ENCODE results near the gene PRRC2B. TPM values are rescaled to one million over a fixed set of nuclear protein-coding genes. Genes with fewer than 3 reads are reported as not detected.
"Not testable (repeated sequence)": the region's sequence is repeated elsewhere in the genome, so short reads cannot be mapped to it uniquely, and the experiment has no call there.

Gene PRRC2B
- total RNA-seq, 1 donor from 2014 or later: 112 TPM

GRCh38 chr9:131447148-131447547 lies 53.3 kb downstream of the PRRC2B start:
- H3K4me3 ChIP-seq (ENCODE audit: low read depth, low read length): no peak overlapping the region
- no peak for TF ChIP-seq CTCF (conservative IDR thresholded peaks at IDR 0.05; ENCODE audit: low read depth, low read length)
- DNase-seq (ENCODE audit: low read depth): no peak

- DNase-seq (ENCODE audit: low read depth): no peak
- no peak for TF ChIP-seq CTCF (conservative IDR thresholded peaks at IDR 0.05; ENCODE audit: low read depth, low read length)
- no peak overlapping the region for H3K4me3 ChIP-seq (ENCODE audit: low read depth, low read length)
Observed at GRCh38 chr9:131447600-131447999, 53.7 kb downstream of the PRRC2B start.

- H3K4me3 ChIP-seq (ENCODE audit: low read depth, low read length): no peak overlapping the region
- DNase-seq (ENCODE audit: low read depth): no peak
- TF ChIP-seq CTCF (conservative IDR thresholded peaks at IDR 0.05; ENCODE audit: low read depth, low read length): no peak
Observed at GRCh38 chr9:131448818-131449217, 54.9 kb downstream of the PRRC2B start.

- no peak for DNase-seq (ENCODE audit: low read depth)
- no peak for TF ChIP-seq CTCF (conservative IDR thresholded peaks at IDR 0.05; ENCODE audit: low read depth, low read length)
- no peak overlapping the region for H3K4me3 ChIP-seq (ENCODE audit: low read depth, low read length)
Observed at GRCh38 chr9:131449276-131449675, 55.4 kb downstream of the PRRC2B start.

- H3K4me3 ChIP-seq (ENCODE audit: low read depth, low read length): no peak overlapping the region
- DNase-seq (ENCODE audit: low read depth): no peak
- no peak for TF ChIP-seq CTCF (conservative IDR thresholded peaks at IDR 0.05; ENCODE audit: low read depth, low read length)
Observed at GRCh38 chr9:131454028-131454427, 60.1 kb downstream of the PRRC2B start.

GRCh38 chr9:131455655-131456054 lies 61.8 kb downstream of the PRRC2B start:
- not testable (repeated sequence) for H3K4me3 ChIP-seq (ENCODE audit: low read depth, low read length); DNase-seq (ENCODE audit: low read depth)

GRCh38 chr9:131457746-131458145 lies 63.9 kb downstream of the PRRC2B start:
- no peak for DNase-seq (ENCODE audit: low read depth)
- TF ChIP-seq CTCF (conservative IDR thresholded peaks at IDR 0.05; ENCODE audit: low read depth, low read length): no peak
- no peak overlapping the region for H3K4me3 ChIP-seq (ENCODE audit: low read depth, low read length)

- no peak for DNase-seq (ENCODE audit: low read depth)
- no peak overlapping the region for H3K4me3 ChIP-seq (ENCODE audit: low read depth, low read length)
- no peak for TF ChIP-seq CTCF (conservative IDR thresholded peaks at IDR 0.05; ENCODE audit: low read depth, low read length)
Observed at GRCh38 chr9:131459056-131459455, 65.2 kb downstream of the PRRC2B start.

Data from epithelial cell of proximal tubule (primary cell).